HG02588 (cell line): ENCODE data around the gene MGLL.
"Not testable (repeated sequence)": the region's sequence is repeated elsewhere in the genome, so short reads cannot be mapped to it uniquely, and the experiment has no call there.

ENCODE experiments used
- ATAC-seq: cut with Tn5 transposase; IDR thresholded peaks from one replicate; pipeline ENCODE4 v1.9.1; 2021; ENCODE audit warnings: mild to moderate bottlenecking, moderate library complexity; ENCODE audit not compliant: unreplicated experiment

MGLL gene

DNA sequence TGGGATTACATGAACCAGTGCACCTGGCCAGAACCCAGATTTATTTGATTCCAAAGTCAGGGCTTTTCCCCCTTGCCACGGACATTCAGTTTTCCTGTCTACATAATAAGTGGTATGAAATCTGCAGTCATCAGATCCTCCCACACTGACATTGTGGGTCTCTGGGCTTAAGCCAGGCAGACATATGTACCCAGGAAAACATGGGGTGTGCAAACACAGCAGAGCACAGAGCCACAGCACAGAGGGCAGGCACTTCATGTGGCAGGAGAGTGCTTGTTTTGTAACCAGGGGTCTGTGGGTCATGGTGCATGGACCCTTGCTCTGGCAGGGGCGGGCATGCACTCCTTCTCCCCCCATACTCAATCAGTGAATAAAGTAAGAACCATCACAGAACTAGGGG lies 155.6 kb downstream of the MGLL start:
- ATAC-seq, result no peak

DNA sequence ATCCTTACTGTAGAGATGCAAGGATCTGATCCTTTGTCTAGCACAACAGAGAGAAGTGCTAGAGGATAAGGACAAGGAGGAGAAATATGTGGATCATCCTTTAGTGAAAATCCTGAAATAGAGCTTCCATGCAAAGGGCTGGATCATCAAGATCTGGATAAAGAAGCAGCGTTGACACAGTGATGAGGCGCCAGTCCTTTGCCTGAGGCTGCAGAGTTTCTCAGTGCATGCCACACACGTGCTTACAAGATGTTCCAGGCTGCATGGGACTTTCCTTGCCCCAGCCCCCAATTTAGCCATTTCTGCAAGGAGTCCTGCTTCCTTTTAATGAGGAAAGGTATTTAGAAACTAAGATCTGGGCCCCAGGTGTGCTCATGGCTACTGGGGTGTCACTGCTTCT lies 156.7 kb downstream of the MGLL start:
- no peak for ATAC-seq

DNA sequence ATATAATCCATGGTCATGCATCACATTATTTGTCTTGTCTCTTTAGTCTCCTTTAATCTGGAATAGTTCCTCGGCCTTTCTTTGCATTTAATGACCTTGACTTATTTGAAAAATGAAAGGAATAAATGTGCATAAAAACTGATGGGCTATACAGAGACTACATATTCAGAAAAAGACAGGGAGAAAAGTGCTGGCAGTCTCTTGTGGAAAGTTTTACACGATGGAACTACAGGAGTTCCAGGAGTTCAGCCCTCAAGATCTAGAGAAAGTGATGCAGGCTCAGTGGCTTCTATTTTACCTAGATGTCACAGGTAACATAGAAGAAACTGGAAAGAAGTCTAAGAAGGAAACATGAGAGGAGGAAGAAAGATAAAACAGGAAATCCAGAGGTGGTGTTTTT lies 157.2 kb downstream of the MGLL start:
- ATAC-seq, result no peak

DNA sequence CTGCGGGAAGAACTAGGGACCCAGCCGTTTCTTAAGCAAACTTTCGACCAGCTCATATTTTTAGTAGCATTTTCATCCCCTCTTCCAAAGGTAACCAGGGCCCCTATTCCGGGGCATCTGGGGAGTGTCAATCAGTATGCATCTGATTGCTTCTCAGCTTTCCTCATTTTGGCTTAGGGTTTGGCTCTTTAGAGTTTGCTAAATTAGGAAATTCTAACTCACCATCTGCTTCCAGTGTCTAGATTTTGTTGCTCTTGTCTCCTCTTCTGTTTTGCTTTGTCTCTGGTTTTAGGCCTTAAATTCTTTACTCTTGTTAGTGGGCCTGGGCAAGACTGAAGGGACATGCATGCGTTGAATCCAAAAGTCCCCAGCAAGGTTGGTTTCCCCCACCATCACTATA lies 159.2 kb downstream of the MGLL start:
- ATAC-seq, result no peak

DNA sequence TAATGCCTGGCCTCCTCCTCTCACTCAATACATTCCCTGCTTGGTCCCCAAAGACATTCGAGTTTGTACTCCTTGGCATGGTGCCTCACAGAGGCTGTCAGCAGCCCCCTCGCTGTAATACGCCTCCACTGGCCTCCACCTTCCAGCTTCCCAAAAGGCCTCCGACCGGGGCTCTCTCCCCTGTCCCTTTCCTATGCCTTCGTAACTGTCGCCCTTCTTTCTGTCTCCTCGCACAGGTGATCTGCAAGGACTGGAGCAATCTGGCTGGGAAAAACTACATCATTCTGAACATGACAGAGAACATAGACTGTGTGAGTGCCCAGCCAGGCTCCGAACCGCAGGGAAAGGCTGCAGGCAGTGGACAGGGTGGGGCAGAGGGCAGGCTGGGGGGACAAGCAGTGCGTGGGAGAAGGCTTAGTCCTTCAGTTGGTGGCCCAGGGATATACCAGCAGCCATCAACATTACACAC lies 160.3 kb downstream of the MGLL start:
- ATAC-seq, result no peak

DNA sequence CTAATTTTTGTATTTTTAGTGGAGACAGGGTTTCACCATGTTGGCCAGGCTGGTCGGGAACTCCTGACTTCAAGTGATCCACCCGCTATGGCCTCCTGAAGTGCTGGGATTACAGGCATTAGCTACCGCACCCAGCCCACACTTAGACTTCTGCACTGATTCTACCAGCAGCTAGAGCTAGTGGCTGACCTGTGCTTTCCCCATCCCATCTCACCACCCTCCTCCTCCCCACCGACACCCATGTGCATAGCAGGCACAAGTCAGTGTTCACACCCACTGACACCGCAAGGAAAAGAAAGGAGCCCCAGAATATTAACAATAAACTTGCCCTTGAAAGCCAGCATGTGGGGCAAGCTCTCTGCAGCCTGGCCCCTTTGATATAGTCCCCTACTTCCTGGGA lies 160.7 kb downstream of the MGLL start:
- ATAC-seq, result no peak

DNA sequence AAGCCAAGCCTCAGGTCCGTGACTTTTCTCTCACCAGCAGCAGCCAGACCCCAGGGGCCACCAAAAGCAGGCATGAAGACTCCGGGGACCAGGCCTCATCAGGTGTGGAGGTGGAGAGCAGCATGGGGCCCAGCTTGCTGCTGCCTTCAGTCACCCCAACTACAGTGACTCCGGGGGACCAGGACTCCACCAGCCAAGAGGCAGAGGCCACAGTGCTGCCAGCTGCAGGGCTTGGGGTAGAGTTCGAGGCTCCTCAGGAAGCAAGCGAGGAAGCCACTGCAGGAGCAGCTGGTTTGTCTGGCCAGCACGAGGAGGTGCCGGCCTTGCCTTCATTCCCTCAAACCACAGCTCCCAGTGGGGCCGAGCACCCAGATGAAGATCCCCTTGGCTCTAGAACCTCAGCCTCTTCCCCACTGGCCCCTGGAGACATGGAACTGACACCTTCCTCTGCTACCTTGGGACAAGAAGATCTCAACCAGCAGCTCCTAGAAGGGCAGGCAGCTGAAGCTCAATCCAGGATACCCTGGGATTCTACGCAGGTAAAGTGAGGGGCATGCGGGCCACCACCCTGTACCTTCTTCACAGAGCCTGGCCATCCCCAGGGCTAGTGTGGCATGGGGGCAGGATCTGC lies 161.6 kb downstream of the MGLL start:
- no peak for ATAC-seq

DNA sequence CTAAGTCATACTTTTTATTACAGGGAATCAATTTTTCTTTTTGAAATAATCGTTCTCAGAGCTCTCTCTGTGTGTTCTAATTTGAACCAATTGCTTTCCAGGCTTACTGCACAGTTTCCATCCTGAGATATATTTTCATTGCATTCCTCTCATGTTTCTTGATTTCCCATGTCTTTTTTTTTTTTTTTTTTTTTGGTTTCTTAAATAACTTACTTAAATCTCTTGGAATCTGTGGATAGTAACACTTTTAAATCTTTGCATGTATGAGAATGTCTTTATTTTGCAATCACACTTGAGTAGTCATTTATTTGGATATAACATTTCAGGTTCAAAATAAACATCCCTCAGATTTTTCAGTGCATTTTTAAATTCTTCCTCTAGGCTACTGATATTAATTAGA lies 164.1 kb downstream of the MGLL start:
- no peak for ATAC-seq

DNA sequence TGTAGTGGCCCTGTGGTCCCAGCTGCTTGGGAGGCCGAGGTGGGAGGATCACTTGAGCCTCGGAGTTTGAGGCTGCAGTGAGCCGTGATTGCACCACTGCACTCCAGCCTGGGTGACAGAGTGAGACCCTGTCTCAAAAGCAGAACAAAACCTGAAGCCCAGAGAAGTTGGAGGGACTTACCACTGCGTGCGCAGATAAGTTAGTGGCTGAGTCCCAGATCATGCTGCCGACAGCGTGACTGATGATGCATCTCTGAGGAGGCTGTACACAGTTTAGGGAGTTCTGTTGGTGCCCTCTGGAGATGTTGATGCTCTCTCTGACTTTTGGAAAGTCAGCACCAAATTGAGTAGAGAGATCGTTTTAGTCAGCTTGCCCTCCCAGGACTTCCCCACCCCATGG lies 165.4 kb downstream of the MGLL start:
- ATAC-seq, result no peak

DNA sequence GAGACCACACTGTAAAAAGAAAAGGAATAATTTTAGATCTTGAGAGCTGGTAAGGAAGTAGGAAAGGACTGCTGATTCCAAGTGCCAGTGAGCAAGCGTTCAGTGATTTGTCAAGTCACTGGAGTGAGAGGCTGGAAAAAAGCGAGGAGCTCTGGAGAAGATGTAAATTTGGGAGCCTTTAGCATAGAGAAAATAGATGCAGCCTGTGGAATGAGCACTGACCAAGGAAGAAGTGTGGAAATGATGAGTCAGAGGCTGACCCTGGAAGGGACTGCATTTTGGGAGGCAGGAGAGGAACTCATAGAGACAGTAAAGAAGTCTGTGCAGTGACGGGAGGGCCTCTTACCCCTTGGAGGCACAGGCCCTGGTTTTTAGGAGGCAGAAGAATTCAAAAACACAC lies 166.7 kb downstream of the MGLL start:
- ATAC-seq, result no peak

DNA sequence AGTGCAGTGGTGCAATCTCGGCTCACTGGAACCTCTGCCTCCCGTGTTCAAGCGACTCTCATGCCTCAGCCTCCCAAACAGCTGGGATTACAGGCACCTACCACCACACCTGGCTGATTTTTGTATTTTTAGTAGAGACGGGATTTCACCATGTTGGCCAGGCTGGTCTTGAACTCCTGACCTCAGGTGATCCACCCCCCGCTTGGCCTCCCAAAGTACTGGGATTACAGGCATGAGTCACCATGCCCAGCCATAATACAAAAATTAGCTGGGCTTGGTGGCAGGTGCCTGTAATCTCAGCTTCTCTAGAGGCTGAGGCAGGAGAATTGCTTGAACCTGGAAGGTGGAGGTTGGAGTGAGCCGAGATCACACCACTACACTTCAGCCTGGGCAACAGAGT lies 167.3 kb downstream of the MGLL start:
- not testable (repeated sequence) for ATAC-seq

DNA sequence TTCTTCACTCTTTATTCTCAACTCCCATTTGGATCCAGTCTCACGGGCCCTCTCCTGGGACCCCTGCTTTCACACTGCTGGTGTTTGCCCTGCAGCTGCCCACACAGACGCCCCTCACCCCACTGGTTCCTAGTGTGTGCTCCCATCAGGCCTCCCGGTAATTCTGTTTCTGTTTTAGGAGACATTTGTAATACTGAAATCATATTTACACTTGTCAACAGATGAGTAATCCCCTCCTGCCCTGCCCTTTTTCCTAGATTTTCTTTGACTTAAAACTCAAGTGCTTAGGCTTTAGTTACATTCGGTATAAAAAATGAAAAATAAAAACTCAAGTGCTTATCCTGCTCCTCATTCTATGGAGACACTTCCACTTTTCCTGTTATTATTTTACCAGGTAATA lies 167.9 kb downstream of the MGLL start:
- no peak for ATAC-seq

DNA sequence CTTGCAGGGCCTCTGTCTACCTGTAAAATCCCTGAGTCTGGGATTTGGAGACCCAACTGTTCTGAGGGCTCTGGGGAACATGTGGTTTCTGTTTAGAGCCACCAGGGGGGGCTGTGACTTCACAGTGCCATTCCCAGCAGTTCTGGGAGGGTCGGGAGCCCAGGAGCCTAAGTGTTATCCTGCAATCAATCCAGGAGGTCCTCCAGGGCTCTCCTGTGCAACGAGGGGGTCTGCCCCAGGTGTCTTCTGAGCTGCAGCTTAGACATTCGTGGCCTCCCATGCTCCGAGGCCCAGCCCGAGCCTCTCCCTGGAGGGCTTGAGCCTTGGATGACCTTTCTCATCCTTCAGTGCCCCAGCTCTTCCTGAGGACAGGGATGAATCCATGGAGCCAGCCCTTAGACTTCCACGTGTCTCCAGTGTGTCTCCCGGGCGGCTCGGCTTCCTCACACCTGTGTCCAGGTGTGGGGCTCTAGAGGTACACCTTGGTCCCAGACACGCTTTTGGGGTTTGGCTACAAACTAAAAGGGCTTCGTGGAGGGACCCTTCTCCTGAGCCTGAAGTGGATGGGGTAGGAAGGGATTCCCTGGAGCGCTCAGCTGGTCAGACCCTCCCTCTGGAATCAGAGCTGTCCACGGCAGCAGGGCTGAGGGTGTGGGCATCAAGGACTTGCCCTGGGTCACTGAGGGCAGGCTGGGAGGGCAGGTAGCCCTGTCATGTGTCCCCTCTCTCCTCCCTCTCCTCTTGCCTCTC lies 169.9 kb downstream of the MGLL start:
- no peak for ATAC-seq

DNA sequence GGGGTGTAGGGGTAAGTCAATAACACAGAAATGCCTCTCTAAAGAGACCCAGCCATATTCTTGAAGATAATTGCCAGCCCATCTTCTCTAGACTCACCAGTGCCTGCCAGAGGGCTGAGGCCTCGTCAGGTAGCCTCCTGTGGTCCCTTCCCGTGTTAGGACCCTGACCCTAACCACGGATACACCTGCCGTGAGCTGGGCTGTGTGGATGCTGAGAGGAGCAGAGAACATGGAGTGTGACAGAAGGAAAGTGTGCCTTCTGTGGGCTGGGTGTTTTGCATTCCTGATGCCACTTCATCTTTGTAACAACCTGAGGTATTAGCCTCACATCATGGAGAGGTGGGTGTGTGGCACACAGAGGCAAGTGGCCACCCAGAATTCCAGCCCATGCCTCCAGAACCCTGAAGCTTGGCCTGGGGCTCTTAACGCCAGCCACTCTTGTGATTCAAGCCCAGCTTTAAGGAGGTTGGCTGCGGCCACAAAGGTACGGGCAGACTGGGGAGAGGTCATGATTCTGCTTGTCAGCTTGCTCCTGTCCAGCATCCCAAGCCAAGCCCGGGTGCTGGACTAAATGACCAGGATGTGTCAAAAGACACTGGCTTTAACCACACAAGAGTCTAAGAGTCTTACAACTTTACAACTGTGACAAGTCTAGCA lies 170.7 kb downstream of the MGLL start:
- ATAC-seq, result no peak

DNA sequence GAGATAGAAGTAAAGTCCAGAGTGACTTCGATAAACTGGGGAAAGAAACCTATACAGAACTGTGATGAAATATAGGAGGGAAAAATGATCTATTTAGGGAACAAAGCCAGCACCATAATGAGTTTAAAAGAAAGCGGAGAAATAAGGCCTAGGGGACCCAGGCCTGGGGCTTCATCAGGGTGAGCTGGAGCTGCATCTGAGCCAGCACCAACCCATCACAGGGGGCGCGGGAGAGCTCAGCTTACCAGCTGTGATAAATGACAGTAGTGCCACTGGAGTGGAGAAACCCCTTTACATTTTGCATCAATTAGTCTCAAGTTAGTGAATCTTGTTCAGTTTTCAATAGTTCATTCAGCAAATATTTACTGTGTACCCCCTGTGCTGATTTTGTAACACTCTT lies 172.1 kb downstream of the MGLL start:
- ATAC-seq, result no peak

DNA sequence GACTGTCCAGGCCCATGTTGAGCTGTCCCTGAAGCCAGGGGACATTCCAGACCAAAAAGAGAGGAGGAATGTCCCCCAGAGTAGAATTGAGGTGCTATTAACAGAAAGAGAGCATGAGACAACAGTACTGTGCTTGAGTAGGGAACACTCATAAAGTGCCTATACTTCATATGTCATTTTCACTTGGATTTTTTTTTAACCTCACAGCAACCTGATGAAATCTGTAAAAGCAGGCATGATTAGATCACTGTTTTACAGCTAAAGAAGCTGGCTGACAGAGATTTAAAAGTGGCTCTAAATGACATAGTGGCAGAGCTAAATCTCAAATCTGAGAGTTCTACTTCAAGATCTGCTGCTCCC lies 174.5 kb downstream of the MGLL start:
- ATAC-seq, result no peak

DNA sequence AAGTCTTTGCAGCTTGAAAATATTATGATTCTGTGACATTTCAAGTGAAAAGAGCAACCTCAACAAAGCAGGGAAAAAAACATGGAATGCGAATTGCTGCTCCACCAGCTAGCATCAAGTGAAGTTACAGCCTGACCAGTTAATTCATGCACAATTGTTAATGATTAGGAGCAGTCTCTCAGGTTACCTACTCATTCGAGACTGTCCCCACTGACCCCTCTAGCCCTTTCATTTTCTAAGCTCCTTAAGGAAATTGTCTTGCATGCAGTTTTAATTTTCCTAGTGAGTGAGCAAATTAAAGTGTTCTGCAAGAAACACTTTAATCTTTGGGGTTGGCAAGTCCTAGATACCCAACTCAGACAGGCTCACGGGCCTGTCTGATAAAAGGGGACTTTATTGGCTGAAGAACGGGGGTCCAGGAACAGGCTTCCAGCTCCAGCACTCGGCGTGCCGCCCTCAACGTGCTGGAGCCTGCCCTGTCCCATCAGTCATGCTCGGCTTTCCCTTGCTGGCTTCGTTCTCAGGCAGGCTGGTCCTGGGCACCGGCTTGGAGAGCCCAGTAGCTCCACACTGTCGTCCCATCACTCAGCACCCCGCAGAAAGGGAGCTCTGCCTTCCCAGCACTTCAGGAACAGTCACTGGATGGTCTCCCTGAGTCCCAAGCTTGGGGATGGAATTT lies 175.0 kb downstream of the MGLL start:
- no peak for ATAC-seq

DNA sequence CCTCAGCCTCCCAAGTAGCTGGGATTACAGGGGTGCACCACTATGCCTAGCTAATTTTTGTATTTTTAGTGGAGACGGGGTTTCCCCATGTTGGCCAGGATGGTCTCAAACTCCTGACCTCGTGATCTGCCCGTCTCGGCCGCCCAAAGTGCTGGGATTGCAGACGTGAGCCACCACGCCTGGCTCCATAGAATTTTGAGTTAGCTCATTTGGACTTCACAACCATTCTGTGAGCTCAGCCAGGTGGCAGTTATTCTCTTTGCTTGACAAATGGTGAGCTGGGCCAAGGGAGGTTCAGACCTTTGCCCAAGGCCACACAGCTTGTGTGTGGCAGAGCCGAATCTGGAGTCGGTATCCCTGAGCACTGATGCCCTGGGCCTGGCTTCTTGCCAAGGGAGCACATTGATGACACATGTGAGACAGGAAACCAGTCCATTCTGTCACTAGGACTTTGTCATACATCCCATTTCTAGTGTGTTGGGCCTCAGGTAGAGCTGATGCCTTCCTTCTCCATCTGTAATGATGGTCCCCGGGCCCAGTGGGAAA lies 175.7 kb downstream of the MGLL start:
- no peak for ATAC-seq

DNA sequence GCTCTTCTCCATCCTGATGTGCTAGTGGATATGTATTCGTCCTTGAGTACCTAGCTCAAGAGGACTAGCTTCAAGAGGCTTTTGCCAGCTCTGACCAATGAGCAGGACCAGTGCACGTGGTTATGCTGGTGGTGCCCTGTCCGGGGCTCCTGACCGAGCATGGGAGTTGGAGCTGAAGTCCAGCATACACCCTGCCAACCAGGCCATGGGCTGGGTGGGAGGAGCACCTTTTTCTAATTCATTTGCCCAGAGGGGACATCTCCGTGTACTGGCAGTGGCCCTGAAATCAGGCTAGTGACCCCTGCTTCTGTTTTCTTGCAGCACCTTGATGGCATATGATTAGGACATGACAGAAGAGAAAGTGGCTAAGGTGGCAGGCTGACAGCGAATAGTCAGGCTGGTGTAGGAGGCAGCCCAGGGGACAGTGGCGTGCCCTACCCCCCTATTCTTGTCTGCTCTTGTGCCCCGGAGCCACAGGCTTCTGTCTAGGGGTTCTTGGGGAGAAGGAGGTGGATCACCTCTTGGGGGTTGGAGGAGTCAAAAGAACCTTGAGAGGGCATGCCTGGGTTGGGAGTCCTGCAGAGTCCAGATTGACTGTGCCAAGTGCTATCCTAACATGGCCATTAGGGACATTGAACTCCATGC lies 176.8 kb downstream of the MGLL start:
- ATAC-seq, result no peak

DNA sequence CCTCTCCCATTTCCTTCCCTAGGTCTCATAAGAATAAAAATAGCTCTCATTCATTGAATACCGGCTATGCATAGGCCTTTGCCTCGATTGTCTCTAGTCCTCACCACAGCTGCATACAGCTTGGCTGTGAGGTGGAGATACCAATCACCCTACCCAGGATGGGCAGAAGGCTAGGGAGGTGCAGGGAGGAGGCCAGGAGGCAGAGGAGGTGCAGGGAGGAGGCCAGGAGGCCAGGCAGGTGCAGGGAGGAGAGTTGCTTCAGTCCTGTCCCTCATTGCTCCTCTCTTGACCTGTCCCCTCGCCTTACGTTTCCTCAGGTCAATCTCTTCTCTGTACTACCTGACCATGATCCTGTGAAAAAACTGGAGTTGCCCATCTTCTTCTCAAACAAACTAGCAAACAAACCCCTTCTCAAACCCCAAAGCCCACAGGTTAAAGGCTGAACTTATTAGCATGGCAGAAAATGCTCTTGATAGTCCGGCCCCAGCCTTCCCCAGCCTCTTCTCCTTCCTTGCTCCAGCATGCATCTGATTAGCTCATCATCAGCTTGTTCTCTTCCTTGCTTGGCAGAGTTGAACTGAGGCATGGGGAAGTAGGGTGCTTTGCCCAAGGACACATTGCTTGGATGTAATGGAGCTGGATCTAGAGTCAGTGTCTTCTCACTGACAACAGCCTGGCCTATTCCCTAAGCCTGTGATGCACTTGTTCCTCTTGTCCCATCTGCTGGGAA lies 177.5 kb downstream of the MGLL start:
- no peak for ATAC-seq

DNA sequence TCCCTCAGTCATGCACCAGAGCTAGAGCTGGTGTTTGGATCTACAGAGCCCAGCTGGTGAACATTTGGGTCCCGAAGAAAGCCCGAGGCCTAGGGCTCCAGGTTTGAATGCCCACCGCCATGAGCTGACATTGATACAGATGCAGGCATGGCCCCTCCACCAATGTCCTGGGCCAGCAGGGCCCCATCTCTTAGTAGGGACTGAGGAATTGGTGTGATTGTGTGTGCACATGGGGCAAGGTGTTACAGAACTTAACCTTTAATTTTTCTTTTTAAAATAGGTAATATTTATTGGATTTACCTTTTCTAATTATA lies 182.3 kb downstream of the MGLL start:
- ATAC-seq, result no peak
